ENCODE data around the gene TEF.

DNA sequence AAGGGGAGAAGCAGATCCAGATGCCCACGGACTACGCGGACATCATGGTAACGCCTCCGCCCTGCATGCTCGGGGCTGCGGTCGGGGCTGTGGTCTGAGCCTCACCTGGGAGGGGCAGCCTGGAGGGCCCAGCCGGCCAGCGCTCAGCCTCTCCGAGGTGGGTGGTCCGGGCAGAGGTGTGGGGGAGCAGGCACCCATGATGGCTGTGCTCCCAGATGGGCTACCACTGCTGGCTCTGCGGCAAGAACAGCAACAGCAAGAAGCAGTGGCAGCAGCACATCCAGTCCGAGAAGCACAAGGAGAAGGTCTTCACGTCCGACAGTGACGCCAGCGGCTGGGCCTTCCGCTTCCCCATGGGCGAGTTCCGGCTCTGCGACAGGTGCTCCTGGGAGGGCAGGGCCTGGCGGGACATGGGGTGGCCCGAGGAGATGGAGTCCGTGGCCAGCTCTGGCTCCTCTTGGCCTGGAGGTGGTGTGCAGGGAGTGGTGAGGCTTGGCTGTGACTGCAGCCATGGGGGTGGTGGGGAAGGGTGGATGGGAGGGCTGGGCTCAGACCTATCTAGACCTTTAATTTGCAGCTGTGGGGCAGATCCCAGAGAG is 25.2 kb upstream of the TEF start:
- TF ChIP-seq, protein P1, sequence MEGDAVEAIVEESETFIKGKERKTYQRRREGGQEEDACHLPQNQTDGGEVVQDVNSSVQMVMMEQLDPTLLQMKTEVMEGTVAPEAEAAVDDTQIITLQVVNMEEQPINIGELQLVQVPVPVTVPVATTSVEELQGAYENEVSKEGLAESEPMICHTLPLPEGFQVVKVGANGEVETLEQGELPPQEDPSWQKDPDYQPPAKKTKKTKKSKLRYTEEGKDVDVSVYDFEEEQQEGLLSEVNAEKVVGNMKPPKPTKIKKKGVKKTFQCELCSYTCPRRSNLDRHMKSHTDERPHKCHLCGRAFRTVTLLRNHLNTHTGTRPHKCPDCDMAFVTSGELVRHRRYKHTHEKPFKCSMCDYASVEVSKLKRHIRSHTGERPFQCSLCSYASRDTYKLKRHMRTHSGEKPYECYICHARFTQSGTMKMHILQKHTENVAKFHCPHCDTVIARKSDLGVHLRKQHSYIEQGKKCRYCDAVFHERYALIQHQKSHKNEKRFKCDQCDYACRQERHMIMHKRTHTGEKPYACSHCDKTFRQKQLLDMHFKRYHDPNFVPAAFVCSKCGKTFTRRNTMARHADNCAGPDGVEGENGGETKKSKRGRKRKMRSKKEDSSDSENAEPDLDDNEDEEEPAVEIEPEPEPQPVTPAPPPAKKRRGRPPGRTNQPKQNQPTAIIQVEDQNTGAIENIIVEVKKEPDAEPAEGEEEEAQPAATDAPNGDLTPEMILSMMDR (optimal IDR thresholded peaks at IDR 0.05 in 1 of 3, IDR thresholded peaks at IDR 0.05 in 1 of 3, conservative IDR thresholded peaks at IDR 0.05 in 1 of 3; ENCODE audit: extremely low read depth in 1 of 3, insufficient read depth in 2 of 3, low read length in 3 of 3) = no peak
- TF ChIP-seq EZH2 (IDR thresholded peaks at IDR 0.05; ENCODE audit: low read length) = no peak
